ENCODE results near the gene NRG4. TPM values are rescaled to one million over a fixed set of nuclear protein-coding genes. Genes with fewer than 3 reads are reported as not detected.

NRG4 gene
- total and polyA plus RNA-seq, 9 of the 15 experiments (the other 6 are each of a cell fraction or from before 2014, with no cell fraction given): 0.33 to 2.5 (median 0.76) TPM

DNA sequence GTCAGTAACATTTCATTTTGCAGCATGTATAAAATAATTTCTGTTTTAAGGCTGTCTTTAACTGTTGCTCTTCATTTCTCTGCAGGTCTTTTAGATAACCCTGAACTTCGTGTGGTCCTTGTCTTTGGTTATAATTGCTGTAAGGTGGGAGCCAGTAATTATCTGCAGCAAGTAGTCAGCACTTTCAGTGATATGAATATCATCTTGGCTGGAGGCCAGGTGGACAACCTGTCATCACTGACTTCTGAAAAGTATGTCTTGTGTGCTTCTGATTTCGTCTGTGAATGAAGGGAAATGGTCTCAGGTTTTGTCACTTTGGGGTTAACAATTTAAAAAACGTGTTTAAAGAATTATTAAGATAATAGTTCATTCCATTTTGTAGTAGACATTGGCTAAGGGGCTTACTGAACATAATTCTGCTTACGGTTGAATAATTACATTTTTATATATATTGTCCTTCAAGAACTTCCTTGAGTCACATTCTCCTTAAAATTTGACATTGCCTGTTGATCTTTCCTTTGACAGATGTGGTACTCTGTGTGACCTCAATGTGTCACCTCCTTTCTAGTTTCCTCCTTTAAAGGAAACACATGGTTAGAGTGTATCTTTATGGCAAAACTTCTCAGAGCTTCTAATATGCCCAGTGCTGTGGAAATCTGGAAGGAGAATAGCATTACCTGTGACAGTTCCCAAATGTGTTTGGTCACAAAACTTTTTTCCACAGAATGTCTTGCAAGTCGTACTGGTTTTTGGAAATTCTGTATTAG, 82.2 kb downstream of the NRG4 start (continued):
- TF ChIP-seq ZNF436 (CRISPR knock-in tag; IDR thresholded peaks at IDR 0.05) (no peak), MAFG (tag; conservative IDR thresholded peaks at IDR 0.05) (no peak), LEF1 (IDR thresholded peaks at IDR 0.05) (no peak), HSF4 (CRISPR knock-in tag; IDR thresholded peaks at IDR 0.05; ENCODE audit: borderline replicate concordance) (no peak), ZNF253 (CRISPR knock-in tag; conservative IDR thresholded peaks at IDR 0.05) (no peak), ZNF274 (IDR thresholded peaks at IDR 0.05; ENCODE audit: borderline replicate concordance, low read depth, low read length) (no peak), PURB (CRISPR knock-in tag; IDR thresholded peaks at IDR 0.05; ENCODE audit: low read depth) (no peak), ZNF165 (CRISPR knock-in tag; IDR thresholded peaks at IDR 0.05; ENCODE audit: borderline replicate concordance) (no peak), NFATC3 (IDR thresholded peaks at IDR 0.05) (no peak), TGIF2 (CRISPR knock-in tag; IDR thresholded peaks at IDR 0.05) (no peak), NFIC (IDR thresholded peaks at IDR 0.05) (peak; percentile 89), PCBP1 (IDR thresholded peaks at IDR 0.05; ENCODE audit: low read depth, low read length, poor library complexity, severe bottlenecking) (no peak), MEIS2 (IDR thresholded peaks at IDR 0.05; ENCODE audit: partially characterized antibody) (peak; percentile 71), HDAC1 (IDR thresholded peaks at IDR 0.05) (no peak), ZNF695 (CRISPR knock-in tag; IDR thresholded peaks at IDR 0.05) (no peak), ZNF384 (IDR thresholded peaks at IDR 0.05; ENCODE audit: low read depth, low read length) (no peak)
- TF ChIP-seq, protein P1, sequence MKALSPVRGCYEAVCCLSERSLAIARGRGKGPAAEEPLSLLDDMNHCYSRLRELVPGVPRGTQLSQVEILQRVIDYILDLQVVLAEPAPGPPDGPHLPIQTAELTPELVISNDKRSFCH (CRISPR knock-in tag; IDR thresholded peaks at IDR 0.05): no peak
- TF ChIP-seq, protein P1 (tag; IDR thresholded peaks at IDR 0.05): no peak
- TF ChIP-seq, protein P2, sequence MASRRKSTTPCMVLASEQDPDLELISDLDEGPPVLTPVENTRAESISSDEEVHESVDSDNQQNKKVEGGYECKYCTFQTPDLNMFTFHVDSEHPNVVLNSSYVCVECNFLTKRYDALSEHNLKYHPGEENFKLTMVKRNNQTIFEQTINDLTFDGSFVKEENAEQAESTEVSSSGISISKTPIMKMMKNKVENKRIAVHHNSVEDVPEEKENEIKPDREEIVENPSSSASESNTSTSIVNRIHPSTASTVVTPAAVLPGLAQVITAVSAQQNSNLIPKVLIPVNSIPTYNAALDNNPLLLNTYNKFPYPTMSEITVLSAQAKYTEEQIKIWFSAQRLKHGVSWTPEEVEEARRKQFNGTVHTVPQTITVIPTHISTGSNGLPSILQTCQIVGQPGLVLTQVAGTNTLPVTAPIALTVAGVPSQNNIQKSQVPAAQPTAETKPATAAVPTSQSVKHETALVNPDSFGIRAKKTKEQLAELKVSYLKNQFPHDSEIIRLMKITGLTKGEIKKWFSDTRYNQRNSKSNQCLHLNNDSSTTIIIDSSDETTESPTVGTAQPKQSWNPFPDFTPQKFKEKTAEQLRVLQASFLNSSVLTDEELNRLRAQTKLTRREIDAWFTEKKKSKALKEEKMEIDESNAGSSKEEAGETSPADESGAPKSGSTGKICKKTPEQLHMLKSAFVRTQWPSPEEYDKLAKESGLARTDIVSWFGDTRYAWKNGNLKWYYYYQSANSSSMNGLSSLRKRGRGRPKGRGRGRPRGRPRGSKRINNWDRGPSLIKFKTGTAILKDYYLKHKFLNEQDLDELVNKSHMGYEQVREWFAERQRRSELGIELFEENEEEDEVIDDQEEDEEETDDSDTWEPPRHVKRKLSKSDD (conservative IDR thresholded peaks at IDR 0.05; ENCODE audit: low read length): no peak
- TF ChIP-seq, protein P3, sequence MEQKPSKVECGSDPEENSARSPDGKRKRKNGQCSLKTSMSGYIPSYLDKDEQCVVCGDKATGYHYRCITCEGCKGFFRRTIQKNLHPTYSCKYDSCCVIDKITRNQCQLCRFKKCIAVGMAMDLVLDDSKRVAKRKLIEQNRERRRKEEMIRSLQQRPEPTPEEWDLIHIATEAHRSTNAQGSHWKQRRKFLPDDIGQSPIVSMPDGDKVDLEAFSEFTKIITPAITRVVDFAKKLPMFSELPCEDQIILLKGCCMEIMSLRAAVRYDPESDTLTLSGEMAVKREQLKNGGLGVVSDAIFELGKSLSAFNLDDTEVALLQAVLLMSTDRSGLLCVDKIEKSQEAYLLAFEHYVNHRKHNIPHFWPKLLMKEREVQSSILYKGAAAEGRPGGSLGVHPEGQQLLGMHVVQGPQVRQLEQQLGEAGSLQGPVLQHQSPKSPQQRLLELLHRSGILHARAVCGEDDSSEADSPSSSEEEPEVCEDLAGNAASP (IDR thresholded peaks at IDR 0.05): no peak
